Measurements from ENCODE around the gene SLC38A11.

DNA sequence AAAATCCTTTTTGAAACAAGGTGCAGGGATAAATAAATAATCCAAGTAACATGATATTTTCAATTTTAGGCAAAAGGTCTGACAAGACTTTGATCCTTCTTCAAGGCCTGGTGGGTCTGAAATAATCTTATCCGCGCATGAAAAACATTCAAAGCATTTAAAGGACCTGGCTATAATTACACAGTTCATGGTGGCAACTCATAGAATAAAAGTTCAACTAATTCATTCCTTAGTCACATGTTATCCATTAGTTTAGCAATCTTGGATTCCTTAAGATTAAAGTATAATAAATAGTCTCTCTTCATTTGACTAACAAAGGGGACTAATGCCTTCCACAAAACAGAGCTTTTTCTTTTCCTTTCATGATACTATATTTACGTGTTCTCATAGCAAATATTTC is 21.0 kb upstream of the SLC38A11 start:
- TF ChIP-seq EZH2 (IDR thresholded peaks at IDR 0.05; ENCODE audit: low read length) (no peak), CTCF (optimal IDR thresholded peaks at IDR 0.05 in 1 of 3, IDR thresholded peaks at IDR 0.05 in 1 of 3, conservative IDR thresholded peaks at IDR 0.05 in 1 of 3; ENCODE audit: extremely low read depth in 1 of 3, insufficient read depth in 2 of 3, low read length in 3 of 3) (no peak)

Data from keratinocyte (primary cell).